IMR-90 (cell line): ENCODE measurements around the gene CWC25. TPM values are rescaled to one million over a fixed set of nuclear protein-coding genes. Genes with fewer than 3 reads are reported as not detected.
A peak's percentile ranks its signal among the peaks of the same experiment; 100 is the strongest.

Experiments
- ATAC-seq: fragments of 200-7000 bp; cut with Tn5 transposase; 2 replicates; pipeline ENCODE4 v1.9.1; 2020; ENCODE audit warnings: low read depth, mild to moderate bottlenecking, moderate library complexity
- BruUV-seq: library from RNA; stranded (reverse); fragments of 400-500 nt; replicated peaks from 2 replicates; lab custom pipeline; 2021; lab: Mats Ljungman, UMichigan
- CTCF ChIA-PET: fragments of 300-600 bp; formaldehyde crosslinking; extraction: SDS; loops from one replicate; lab custom pipeline; 2021; ENCODE audit warnings: antibody characterized with exemption; lab: Yijun Ruan, JAX
- POLR2A ChIA-PET: fragments of 300-600 bp; sonication (Branson Sonifier 250); formaldehyde crosslinking; loops from one replicate; lab custom pipeline; 2022; ENCODE audit warnings: antibody characterized with exemption; ENCODE audit not compliant: unreplicated experiment; lab: Charles Lee
- DNase-seq: peaks from one replicate; pipeline ENCODE4 v3.0.0; 2013
- H2AFZ ChIP-seq: replicated peaks from 2 replicates; pipeline ENCODE3; 2013; ENCODE audit warnings: low read length, mild to moderate bottlenecking; ENCODE audit not compliant: poor library complexity
- H2AK5ac ChIP-seq: 2 replicates; pipeline ENCODE4 v1.6.1; 2013; ENCODE audit warnings: low read depth, low read length, inconsistent platforms
- H2AK9ac ChIP-seq: replicated peaks from 2 replicates; pipeline ENCODE3; 2013; ENCODE audit warnings: mild to moderate bottlenecking, low read depth, low read length, moderate library complexity; ENCODE audit not compliant: poor library complexity
- H2BK120ac ChIP-seq: 2 replicates; pipeline ENCODE4 v1.6.1; 2013; ENCODE audit warnings: low read depth, low read length, inconsistent platforms
- H2BK15ac ChIP-seq: 3 replicates; pipeline ENCODE4 v1.6.1; 2013; ENCODE audit warnings: low read depth, low read length, inconsistent platforms
- H2BK20ac ChIP-seq: 2 replicates; pipeline ENCODE4 v1.6.1; 2013; ENCODE audit warnings: low read depth, mild to moderate bottlenecking, inconsistent platforms, low read length, moderate library complexity
- H2BK5ac ChIP-seq: 2 replicates; pipeline ENCODE4 v1.6.1; 2013; ENCODE audit warnings: mild to moderate bottlenecking, low read depth, low read length, inconsistent platforms; ENCODE audit not compliant: poor library complexity, severe bottlenecking
- H3K14ac ChIP-seq: replicated peaks from 2 replicates; pipeline ENCODE4 v1.6.1; 2013; ENCODE audit warnings: low read depth, low read length, inconsistent platforms
- H3K18ac ChIP-seq: 2 replicates; pipeline ENCODE4 v1.6.1; 2013; ENCODE audit warnings: low read depth, low read length, control low read depth
- H3K23ac ChIP-seq: 2 replicates; pipeline ENCODE4 v1.6.1; 2013; ENCODE audit warnings: low read depth, low read length, inconsistent platforms
- H3K27ac ChIP-seq: 2 replicates; pipeline ENCODE4 v1.5.1; 2013; ENCODE audit warnings: mild to moderate bottlenecking, control low read depth, low read length; ENCODE audit not compliant: insufficient read depth
- H3K27me3 ChIP-seq: 2 replicates; pipeline ENCODE4 v1.6.1; 2013; ENCODE audit warnings: low read length; ENCODE audit not compliant: control insufficient read depth, insufficient read depth
- H3K36me3 ChIP-seq: 2 replicates; pipeline ENCODE4 v1.6.1; 2013; ENCODE audit warnings: low read length, mixed read lengths; ENCODE audit not compliant: control insufficient read depth, insufficient read depth
- H3K4ac ChIP-seq: 2 replicates; pipeline ENCODE4 v1.6.1; 2013; ENCODE audit warnings: low read depth, low read length, inconsistent platforms
- H3K4me1 ChIP-seq: 2 replicates; pipeline ENCODE4 v1.6.1; 2013; ENCODE audit warnings: low read length, mixed read lengths; ENCODE audit not compliant: control insufficient read depth, insufficient read depth
- H3K4me2 ChIP-seq: 2 replicates; pipeline ENCODE4 v1.6.1; 2013; ENCODE audit warnings: low read depth, mild to moderate bottlenecking, control low read depth, low read length, moderate library complexity
- H3K4me3 ChIP-seq: 2 replicates; pipeline ENCODE4 v1.5.1; 2013; ENCODE audit warnings: low read depth, mild to moderate bottlenecking, control low read depth, low read length, moderate library complexity; ENCODE audit not compliant: insufficient read depth
- H3K56ac ChIP-seq: 2 replicates; pipeline ENCODE4 v1.6.1; 2013; ENCODE audit warnings: low read length, inconsistent platforms; ENCODE audit not compliant: insufficient read depth; ENCODE audit errors: extremely low read depth
- H3K79me1 ChIP-seq, 2 experiments: 2 replicates each; pipeline ENCODE4 v1.6.1; 2013; ENCODE audit warnings: low read length in 2 of 2, inconsistent platforms in 1 of 2, low read depth in 1 of 2
- H3K9ac ChIP-seq: 2 replicates; pipeline ENCODE4 v1.6.1; 2013; ENCODE audit warnings: low read depth, low read length, control low read depth
- H3K9me1 ChIP-seq: 2 replicates; pipeline ENCODE4 v1.6.1; 2013; ENCODE audit warnings: low read length, inconsistent platforms; ENCODE audit not compliant: insufficient read depth
- H3K9me3 ChIP-seq: 2 replicates; pipeline ENCODE4 v1.6.1; 2013; ENCODE audit warnings: low read length; ENCODE audit not compliant: control insufficient read depth, insufficient read depth
- H4K20me1 ChIP-seq: 2 replicates; pipeline ENCODE4 v1.6.1; 2013; ENCODE audit warnings: low read length, inconsistent platforms; ENCODE audit not compliant: insufficient read depth
- H4K5ac ChIP-seq: 2 replicates; pipeline ENCODE4 v1.6.1; 2013; ENCODE audit warnings: mild to moderate bottlenecking, low read depth, low read length, control low read depth
- H4K8ac ChIP-seq, 2 experiments: 2 replicates each; pipeline ENCODE4 v1.6.1; 2013; ENCODE audit warnings: low read depth in 2 of 2, low read length in 2 of 2, control low read depth in 1 of 2, inconsistent platforms in 1 of 2
- H4K91ac ChIP-seq: 2 replicates; pipeline ENCODE4 v1.6.1; 2013; ENCODE audit warnings: low read depth, low read length, inconsistent platforms; ENCODE audit not compliant: insufficient read depth
- BHLHE40 ChIP-seq: fragments of 150-350 bp; IDR thresholded peaks from 2 replicates; pipeline ENCODE4 v1.6.1; 2016; ENCODE audit warnings: mild to moderate bottlenecking, low read depth, low read length
- CEBPB ChIP-seq: IDR thresholded peaks from 2 replicates; pipeline ENCODE4 v1.6.1; 2012; ENCODE audit warnings: low read depth, low read length, improper control_type of control experiment
- CHD1 ChIP-seq: IDR thresholded peaks from 2 replicates; pipeline ENCODE4 v1.6.1; 2012; ENCODE audit warnings: low read depth, low read length, improper control_type of control experiment
- FOS ChIP-seq: fragments of 150-350 bp; IDR thresholded peaks from 2 replicates; pipeline ENCODE4 v1.6.1; 2016; ENCODE audit warnings: low read depth, low read length
- MAFK ChIP-seq: IDR thresholded peaks from 2 replicates; pipeline ENCODE4 v1.6.1; 2012; ENCODE audit warnings: low read depth, low read length, improper control_type of control experiment
- MAZ ChIP-seq: IDR thresholded peaks from 2 replicates; pipeline ENCODE4 v1.6.1; 2012; ENCODE audit warnings: low read depth, mild to moderate bottlenecking, low read length, improper control_type of control experiment, moderate library complexity, borderline replicate concordance
- MXI1 ChIP-seq: IDR thresholded peaks from 2 replicates; pipeline ENCODE4 v1.6.1; 2012; ENCODE audit warnings: low read depth, mild to moderate bottlenecking, low read length, moderate library complexity, borderline replicate concordance
- NFE2L2 ChIP-seq: fragments of 150-350 bp; IDR thresholded peaks from 2 replicates; pipeline ENCODE4 v1.6.1; 2016; ENCODE audit warnings: low read depth, mild to moderate bottlenecking, low read length
- POLR2A ChIP-seq: IDR thresholded peaks from 2 replicates; pipeline ENCODE4 v1.6.1; 2012; ENCODE audit warnings: mild to moderate bottlenecking, low read depth, low read length
- RAD21 ChIP-seq: IDR thresholded peaks from 2 replicates; pipeline ENCODE4 v1.6.1; 2012; ENCODE audit warnings: low read length, improper control_type of control experiment
- RCOR1 ChIP-seq: IDR thresholded peaks from 2 replicates; pipeline ENCODE4 v1.6.1; 2012; ENCODE audit warnings: mild to moderate bottlenecking, low read length, improper control_type of control experiment; ENCODE audit not compliant: insufficient replicate concordance
- RFX5 ChIP-seq: IDR thresholded peaks from 2 replicates; pipeline ENCODE4 v1.8.0; 2012; ENCODE audit warnings: low read depth, mild to moderate bottlenecking, low read length, moderate library complexity
- SMC3 ChIP-seq: fragments of 150-350 bp; IDR thresholded peaks from 2 replicates; pipeline ENCODE4 v1.6.1; 2016; ENCODE audit warnings: low read depth, mild to moderate bottlenecking, antibody characterized with exemption, low read length, moderate library complexity
- WGBS, 2 experiments: methylation state at CpG; one replicate each; pipeline versions ENCODE4 v1.1.5 to v1.1.7; 2013; ENCODE audit warnings: missing lambda C conversion rate in 2 of 2; ENCODE audit not compliant: insufficient read length in 1 of 2; ENCODE audit errors: extremely low coverage in 2 of 2; 5-methylcytosine and 5-hydroxymethylcytosine counted together
- dilution Hi-C: fragments of 300-500 bp; cut with HindIII; formaldehyde crosslinking; loops from one replicate; pipeline ENCODE4 v1.14.3; 2018; ENCODE audit warnings: low sequenced_read_pairs; ENCODE audit not compliant: unreplicated experiment
- in situ Hi-C: fragments of 300-500 bp; cut with MboI; formaldehyde crosslinking; loops from 3 replicates; pipeline ENCODE4 v1.14.3; 2019; ENCODE audit warnings: low sequenced_read_pairs, inconsistent platforms, mixed read lengths
- intact Hi-C: fragments of 100-400 bp; cut with micrococcal nuclease; formaldehyde crosslinking; loops from 2 replicates; pipeline ENCODE4 v1.10.0; 2022
- polyA plus RNA-seq, 3 experiments: library from polyadenylated mRNA; depleted of rRNA; stranded (reverse); fragments of >200 nt; gene quantifications; 2 replicates each; pipeline ENCODE4 v1.2.3, GENCODE V29; 2012; ENCODE audit warnings: low replicate concordance in 1 of 3
- total RNA-seq: library from RNA; depleted of rRNA; stranded (reverse); fragments of >200 nt; gene quantifications from 2 replicates; pipeline ENCODE4 v1.2.3, GENCODE V29; 2012
- TF ChIP-seq, protein P1 (sequence below): fragments of 150-350 bp; IDR thresholded peaks from 2 replicates; pipeline ENCODE4 v1.6.1; 2017; ENCODE audit warnings: mild to moderate bottlenecking, antibody characterized with exemption, low read length, low read depth
- TF ChIP-seq, protein P2 (sequence below): conservative IDR thresholded peaks from 2 replicates; pipeline ENCODE4 v1.5.1; 2012; ENCODE audit warnings: mild to moderate bottlenecking, low read depth, low read length, improper control_type of control experiment
- TF ChIP-seq, protein P3 (sequence below): fragments of 150-350 bp; IDR thresholded peaks from 2 replicates; pipeline ENCODE4 v1.6.1; 2016; ENCODE audit warnings: low read depth, mild to moderate bottlenecking, low read length, moderate library complexity, borderline replicate concordance

Gene CWC25
- total and polyA plus RNA-seq, 2 of the 4 experiments (the other 2 are of a cell fraction): 9.1 to 16.1 TPM

DNA sequence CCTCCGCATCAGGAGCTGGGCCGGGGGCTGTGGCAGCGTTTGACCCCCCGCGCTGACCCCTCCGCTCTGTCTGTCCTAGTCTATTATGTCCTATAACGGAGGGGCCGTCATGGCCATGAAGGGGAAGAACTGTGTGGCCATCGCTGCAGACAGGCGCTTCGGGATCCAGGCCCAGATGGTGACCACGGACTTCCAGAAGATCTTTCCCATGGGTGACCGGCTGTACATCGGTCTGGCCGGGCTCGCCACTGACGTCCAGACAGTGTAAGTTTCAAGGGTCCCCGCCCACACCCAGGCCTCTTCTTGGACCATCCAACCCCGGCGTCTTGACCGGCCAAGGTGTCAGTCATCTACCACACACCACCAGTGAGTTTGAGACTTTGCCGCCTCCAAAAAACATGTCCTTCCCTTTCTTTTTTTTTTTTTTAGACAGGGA, 72.0 kb downstream of the CWC25 start:
- Histone ChIP-seq H4K20me1 (peaks cover 7% of the 10 kb centered on the region; the same call in 1 of the 2 replicates), H4K5ac (no peak overlapping the region), H2BK20ac (no peak overlapping the region), H3K4me1 (peaks cover 1% of the 10 kb centered on the region; the same call in 1 of the 2 replicates), H4K91ac (peak overlapping the region; percentile 60; the same call in 1 of the 2 replicates), H3K4ac (peak overlapping the region; percentile 93), H2BK5ac (peak overlapping the region; percentile 87), H2AFZ (peak overlapping the region; percentile 97), H3K4me3 (peak overlapping the region; percentile 84), H4K8ac (peak overlapping the region; percentile 13 to 91; a peak in 3 of 4 replicates), H2BK15ac (no peak overlapping the region), H3K9me1 (no peaks in the 10 kb centered on the region), H3K4me2 (peak overlapping the region; percentile 80), H3K79me1 (peaks cover 10 to 39% of the 10 kb centered on the region in 2 experiments), H3K18ac (no peak overlapping the region), H3K36me3 (peaks cover 18% of the 10 kb centered on the region), H3K27me3 (no peaks in the 10 kb centered on the region), H3K9me3 (no peaks in the 10 kb centered on the region), H2AK5ac (peak overlapping the region; percentile 94), H3K14ac (peak overlapping the region; percentile 90; the same call in 1 of the 2 replicates), H2AK9ac (peak overlapping the region; percentile 91), H2BK120ac (no peak overlapping the region), H3K9ac (peak overlapping the region; percentile 97), H3K56ac (peak overlapping the region; percentile 74; the same call in 1 of the 2 replicates), H3K27ac (peak overlapping the region; percentile 90), H3K23ac (peak overlapping the region; percentile 75; the same call in 1 of the 2 replicates)
- dilution Hi-C loops (no loop called here), in situ Hi-C loops (no loop called here), intact Hi-C loops (loop anchor here (5.0 kb wide), 1 partner anchor 119 kb away; the partner anchor contains the start of gene LASP1)
- DNase-seq (no peak), ATAC-seq (no peak)
- POLR2A ChIA-PET: interaction anchor here (0.6 kb wide), 1 partner anchor 452 kb away, joined by 4 read pairs; no protein-coding TSS in a partner anchor
- 12% methylated on average over 15 of the region's 22 CpGs; no CpG with 5 or more reads in 1 of the 2 experiments for WGBS, 2 experiments
- TSS peak; percentile 59 for BruUV-seq
- CTCF ChIA-PET: no interaction called here
- no peak for TF ChIP-seq RAD21
- TF ChIP-seq, protein P1, sequence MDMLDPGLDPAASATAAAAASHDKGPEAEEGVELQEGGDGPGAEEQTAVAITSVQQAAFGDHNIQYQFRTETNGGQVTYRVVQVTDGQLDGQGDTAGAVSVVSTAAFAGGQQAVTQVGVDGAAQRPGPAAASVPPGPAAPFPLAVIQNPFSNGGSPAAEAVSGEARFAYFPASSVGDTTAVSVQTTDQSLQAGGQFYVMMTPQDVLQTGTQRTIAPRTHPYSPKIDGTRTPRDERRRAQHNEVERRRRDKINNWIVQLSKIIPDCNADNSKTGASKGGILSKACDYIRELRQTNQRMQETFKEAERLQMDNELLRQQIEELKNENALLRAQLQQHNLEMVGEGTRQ: no peak
- no peak for TF ChIP-seq FOS
- TF ChIP-seq MAZ: no peak
- no peak; the same call in 1 of the 2 replicates for TF ChIP-seq POLR2A
- TF ChIP-seq CHD1: no peak
- TF ChIP-seq, protein P2, sequence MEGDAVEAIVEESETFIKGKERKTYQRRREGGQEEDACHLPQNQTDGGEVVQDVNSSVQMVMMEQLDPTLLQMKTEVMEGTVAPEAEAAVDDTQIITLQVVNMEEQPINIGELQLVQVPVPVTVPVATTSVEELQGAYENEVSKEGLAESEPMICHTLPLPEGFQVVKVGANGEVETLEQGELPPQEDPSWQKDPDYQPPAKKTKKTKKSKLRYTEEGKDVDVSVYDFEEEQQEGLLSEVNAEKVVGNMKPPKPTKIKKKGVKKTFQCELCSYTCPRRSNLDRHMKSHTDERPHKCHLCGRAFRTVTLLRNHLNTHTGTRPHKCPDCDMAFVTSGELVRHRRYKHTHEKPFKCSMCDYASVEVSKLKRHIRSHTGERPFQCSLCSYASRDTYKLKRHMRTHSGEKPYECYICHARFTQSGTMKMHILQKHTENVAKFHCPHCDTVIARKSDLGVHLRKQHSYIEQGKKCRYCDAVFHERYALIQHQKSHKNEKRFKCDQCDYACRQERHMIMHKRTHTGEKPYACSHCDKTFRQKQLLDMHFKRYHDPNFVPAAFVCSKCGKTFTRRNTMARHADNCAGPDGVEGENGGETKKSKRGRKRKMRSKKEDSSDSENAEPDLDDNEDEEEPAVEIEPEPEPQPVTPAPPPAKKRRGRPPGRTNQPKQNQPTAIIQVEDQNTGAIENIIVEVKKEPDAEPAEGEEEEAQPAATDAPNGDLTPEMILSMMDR: no peak
- no peak for TF ChIP-seq RFX5
- TF ChIP-seq SMC3: no peak
- no peak for TF ChIP-seq MAFK
- TF ChIP-seq, protein P3, sequence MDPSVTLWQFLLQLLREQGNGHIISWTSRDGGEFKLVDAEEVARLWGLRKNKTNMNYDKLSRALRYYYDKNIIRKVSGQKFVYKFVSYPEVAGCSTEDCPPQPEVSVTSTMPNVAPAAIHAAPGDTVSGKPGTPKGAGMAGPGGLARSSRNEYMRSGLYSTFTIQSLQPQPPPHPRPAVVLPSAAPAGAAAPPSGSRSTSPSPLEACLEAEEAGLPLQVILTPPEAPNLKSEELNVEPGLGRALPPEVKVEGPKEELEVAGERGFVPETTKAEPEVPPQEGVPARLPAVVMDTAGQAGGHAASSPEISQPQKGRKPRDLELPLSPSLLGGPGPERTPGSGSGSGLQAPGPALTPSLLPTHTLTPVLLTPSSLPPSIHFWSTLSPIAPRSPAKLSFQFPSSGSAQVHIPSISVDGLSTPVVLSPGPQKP: no peak
- TF ChIP-seq NFE2L2: no peak
- no peak for TF ChIP-seq BHLHE40
- no peak for TF ChIP-seq RCOR1
- no peak for TF ChIP-seq MXI1
- TF ChIP-seq CEBPB: no peak
